Endothelial cell of umbilical vein (primary cell): ENCODE data around the gene PSG4. TPM values are rescaled to one million over a fixed set of nuclear protein-coding genes. Genes with fewer than 3 reads are reported as not detected.
"Not testable (repeated sequence)": the region's sequence is repeated elsewhere in the genome, so short reads cannot be mapped to it uniquely, and the experiment has no call there.

ENCODE experiments used
- BruUV-seq: library from RNA; stranded (reverse); fragments of 400-500 nt; replicated peaks from 2 replicates; lab custom pipeline; 2021; lab: Mats Ljungman, UMichigan
- CTCF ChIA-PET: fragments of 300-600, 350-600 bp; sonication (Branson Sonifier 250); formaldehyde crosslinking; loops from one replicate; lab custom pipeline; 2021; ENCODE audit warnings: antibody characterized with exemption, inconsistent platforms; lab: Charles Lee
- POLR2A ChIA-PET: fragments of 300-600, 350-600 bp; sonication (Branson Sonifier 250); formaldehyde crosslinking; loops from one replicate; lab custom pipeline; 2021; ENCODE audit warnings: antibody characterized with exemption, inconsistent platforms; lab: Charles Lee
- DNase-seq: peaks from one replicate; pipeline ENCODE4 v3.0.0-alpha.2; 2011; ENCODE audit warnings: low read depth, low spot score
- FAIRE-seq: peaks from 2 replicates; lab custom pipeline; 2011; peaks lifted over from hg19 to GRCh38; lab: Jason Lieb, UNC
- H2AFZ ChIP-seq: 2 replicates; pipeline ENCODE4 v1.6.0; 2012; ENCODE audit warnings: low read depth, low read length, control low read depth, inconsistent platforms
- H3K27ac ChIP-seq: 2 replicates; pipeline ENCODE4 v1.5.1; 2011; ENCODE audit warnings: low read depth, mild to moderate bottlenecking, control low read depth, low read length, moderate library complexity; ENCODE audit not compliant: insufficient read depth
- H3K27me3 ChIP-seq, 2 experiments: 2 replicates each; pipeline versions ENCODE4 v1.6.0 to v1.6.1; 2011; ENCODE audit warnings: low read length in 2 of 2, mixed read lengths in 1 of 2; ENCODE audit not compliant: control insufficient read depth in 2 of 2, insufficient read depth in 2 of 2
- H3K36me3 ChIP-seq, 2 experiments: 2 replicates in 1 of 2; 3 replicates in 1 of 2; pipeline ENCODE4 v1.5.1; 2011; ENCODE audit warnings: low read length in 2 of 2, mild to moderate bottlenecking in 1 of 2, moderate library complexity in 1 of 2; ENCODE audit not compliant: control insufficient read depth in 2 of 2, insufficient read depth in 2 of 2; ENCODE audit errors: extremely low read depth in 1 of 2
- H3K4me1 ChIP-seq: 3 replicates; pipeline ENCODE4 v1.5.1; 2011; ENCODE audit warnings: mild to moderate bottlenecking, low read length; ENCODE audit not compliant: control insufficient read depth, insufficient read depth; ENCODE audit errors: extremely low read depth
- H3K4me2 ChIP-seq: 2 replicates; pipeline ENCODE4 v1.6.1; 2011; ENCODE audit warnings: low read length, control low read depth, mixed read lengths; ENCODE audit not compliant: insufficient read depth
- H3K4me3 ChIP-seq, 3 experiments: fragments of 200-600 bp in 1 of 3; sonication (generic), shearing (Covaris generic) in 1 of 3; replicated peaks in 1 of 3; 2 replicates each; pipeline ENCODE4 v1.5.1; 2011 to 2016; ENCODE audit warnings: control low read depth in 3 of 3, low read length in 3 of 3, mild to moderate bottlenecking in 2 of 3, inconsistent platforms in 1 of 3, low read depth in 1 of 3, moderate library complexity in 1 of 3; ENCODE audit not compliant: insufficient read depth in 1 of 3
- H3K79me2 ChIP-seq: 2 replicates; pipeline ENCODE4 v1.6.0; 2012; ENCODE audit warnings: low read length, inconsistent platforms; ENCODE audit not compliant: control insufficient read depth, insufficient read depth
- H3K9ac ChIP-seq: replicated peaks from 2 replicates; pipeline ENCODE3; 2011; ENCODE audit warnings: low read length, control low read depth; ENCODE audit not compliant: insufficient read depth; ENCODE audit errors: extremely low read depth
- H3K9me1 ChIP-seq: replicated peaks from 3 replicates; pipeline ENCODE4 v1.6.0; 2011; ENCODE audit warnings: mild to moderate bottlenecking, low read length; ENCODE audit not compliant: control insufficient read depth, insufficient read depth; ENCODE audit errors: extremely low read depth
- H3K9me3 ChIP-seq: replicated peaks from 2 replicates; pipeline ENCODE4 v1.5.1; 2012; ENCODE audit warnings: low read length, inconsistent platforms; ENCODE audit not compliant: control insufficient read depth, insufficient read depth
- H4K20me1 ChIP-seq: replicated peaks from 2 replicates; pipeline ENCODE3; 2011; ENCODE audit warnings: mild to moderate bottlenecking, low read length; ENCODE audit not compliant: control insufficient read depth, insufficient read depth; ENCODE audit errors: extremely low read depth
- EZH2 ChIP-seq: IDR thresholded peaks from 2 replicates; pipeline ENCODE4 v1.6.1; 2012; ENCODE audit warnings: borderline replicate concordance, low read depth, mild to moderate bottlenecking, moderate library complexity, low read length, inconsistent platforms; ENCODE audit not compliant: severe bottlenecking
- JUN ChIP-seq: IDR thresholded peaks from 2 replicates; pipeline ENCODE4 v1.6.1; 2011; ENCODE audit warnings: borderline replicate concordance, low read depth; ENCODE audit not compliant: insufficient read length, insufficient read depth
- MYC ChIP-seq: IDR thresholded peaks from one replicate; pipeline ENCODE4 v1.6.1; 2011; ENCODE audit warnings: mild to moderate bottlenecking, low read depth, low read length
- dilution Hi-C: fragments of 300-500 bp; cut with MboI; formaldehyde crosslinking; loops from one replicate; pipeline ENCODE4 v1.15.0; 2019; ENCODE audit warnings: low sequenced_read_pairs; ENCODE audit not compliant: extremely low pct_ligation_motif_present
- intact Hi-C: fragments of 100-400 bp; cut with micrococcal nuclease; formaldehyde crosslinking; loops from one replicate; pipeline ENCODE4 v1.10.0; 2022
- polyA plus RNA-seq, 4 experiments: library from polyadenylated mRNA; depleted of rRNA in 3 of 4; stranded (reverse) in 3 of 4; unstranded in 1 of 4; fragments of >200 nt; gene quantifications; 2 replicates each; pipeline versions ENCODE4 v1.2.1 to v1.2.3, GENCODE V29; 2011 to 2012; ENCODE audit warnings: missing spikeins in 1 of 4
- total RNA-seq: library from RNA; stranded (reverse); gene quantifications from 2 replicates; pipeline ENCODE4 v1.2.3, GENCODE V29; 2021

PSG4 gene
- total and polyA plus RNA-seq, 2 donors (not counting 3 experiments of a cell fraction or from before 2014, with no cell fraction given) = 0.29 to 3.6 TPM

- H3K9ac ChIP-seq, H3K4me3 ChIP-seq, H3K9me1 ChIP-seq, H3K4me1 ChIP-seq, dilution Hi-C loops, FAIRE-seq, intact Hi-C loops, H3K27me3 ChIP-seq, BruUV-seq, H4K20me1 ChIP-seq, CTCF ChIA-PET, DNase-seq, H3K9me3 ChIP-seq, H2AFZ ChIP-seq, H3K4me2 ChIP-seq, H3K27ac ChIP-seq, POLR2A ChIA-PET, H3K79me2 ChIP-seq, H3K36me3 ChIP-seq: not testable (repeated sequence)
These were observed 55.6 kb downstream of the PSG4 start for GRCh38 chr19:43149788-43150187.

- CTCF ChIA-PET = no interaction called here
- Histone ChIP-seq H4K20me1 (no peaks in the 10 kb centered on the region), H3K4me1 (no peaks in the 10 kb centered on the region), H3K27ac (no peak overlapping the region), H3K9ac (no peak overlapping the region), H3K4me2 (no peak overlapping the region), H2AFZ (no peak overlapping the region), H3K9me1 (no peaks in the 10 kb centered on the region), H3K4me3 (no peak overlapping the region), H3K27me3 (no peaks in the 10 kb centered on the region), H3K36me3 (no peaks in the 10 kb centered on the region), H3K9me3 (no peaks in the 10 kb centered on the region), H3K79me2 (no peaks in the 10 kb centered on the region)
- dilution Hi-C loops (no loop called here), intact Hi-C loops (no loop called here)
- TF ChIP-seq MYC (no peak), JUN (no peak), EZH2 (no peak)
- DNase-seq (no peak), FAIRE-seq (no peak)
- POLR2A ChIA-PET = no interaction called here
- no TSS peak for BruUV-seq
These were observed 57.2 kb downstream of the PSG4 start for GRCh38 chr19:43148233-43148632.

Other genes starting within 250 kb of the PSG4 start
- not detected in 2 replicates for gene PSG11, start 179.2 kb downstream of the PSG4 start, total RNA-seq
- gene PSG11, start 179.2 kb downstream of the PSG4 start, polyA plus RNA-seq = not detected in 2 replicates
- gene PSG2, start 122.9 kb downstream of the PSG4 start, total RNA-seq = not detected in 2 replicates
- not detected in 2 replicates for gene PSG2, start 122.9 kb downstream of the PSG4 start, polyA plus RNA-seq
- gene PSG5, start 19.1 kb downstream of the PSG4 start, total RNA-seq = not detected in 2 replicates
- gene PSG5, start 19.1 kb downstream of the PSG4 start, polyA plus RNA-seq = not detected in 2 replicates
- not detected in 2 replicates for gene PSG9, start 63.9 kb upstream of the PSG4 start, total RNA-seq
- not detected in 2 replicates for gene PSG9, start 63.9 kb upstream of the PSG4 start, polyA plus RNA-seq
- gene CD177, start 148.0 kb upstream of the PSG4 start, total RNA-seq = 0.18 TPM in 1 of 2 replicates, not detected in the other
- not detected in 2 replicates for gene CD177, start 148.0 kb upstream of the PSG4 start, polyA plus RNA-seq
- gene TEX101, start 209.3 kb upstream of the PSG4 start, total RNA-seq = not detected in 2 replicates
- gene TEX101, start 209.3 kb upstream of the PSG4 start, polyA plus RNA-seq = not detected in 2 replicates